Tibial artery (tissue), 4 donors: ENCODE measurements around the gene C21orf91.

Experiments
- DNase-seq, 2 donors: peaks; one replicate each; pipeline ENCODE4 v3.0.0-alpha.2; 2019
- H3K27ac ChIP-seq, 2 donors: fragments of 200-600 bp; sonication (generic) in 1 of 2; 1 replicate in 1 of 2; 2 replicates in 1 of 2; pipeline ENCODE4 v1.5.1; 2018 to 2019; ENCODE audit warnings: mild to moderate bottlenecking in 1 of 2
- H3K27me3 ChIP-seq, 2 donors: fragments of 200-600 bp; sonication (generic) in 1 of 2; one replicate each; pipeline versions ENCODE4 v1.5.1 to v1.6.0; 2016 to 2019
- H3K36me3 ChIP-seq, 3 donors: fragments of 200-600 bp; sonication (generic) in 2 of 3; one replicate each; pipeline ENCODE4 v1.5.1; 2016 to 2019; ENCODE audit warnings: mild to moderate bottlenecking in 2 of 3
- H3K4me1 ChIP-seq, 4 donors: fragments of 200-600 bp; sonication (generic) in 2 of 4; 1 replicate in 3 of 4; 2 replicates in 1 of 4; pipeline ENCODE4 v1.5.1; 2016 to 2019
- H3K4me3 ChIP-seq, 2 donors: fragments of 200-600 bp; sonication (generic) in 1 of 2; 1 replicate in 1 of 2; 2 replicates in 1 of 2; pipeline ENCODE4 v1.5.1; 2018 to 2019; ENCODE audit warnings: mild to moderate bottlenecking in 2 of 2
- H3K9me3 ChIP-seq, 3 donors: fragments of 200-600 bp; sonication (generic) in 1 of 3; one replicate each; pipeline ENCODE4 v1.5.1; 2016 to 2019
- intact Hi-C: fragments of 100-400 bp; cut with DNase I; formaldehyde crosslinking; loops from one replicate; pipeline ENCODE4 v1.15.0; 2023; ENCODE audit warnings: low total_unique reads
- TF ChIP-seq, protein P1 (sequence below), 2 experiments: fragments of 200-600 bp in 1 of 2; fragments of 450-650 bp in 1 of 2; IDR thresholded peaks; one replicate each; pipeline ENCODE4 v1.5.1; 2017 to 2019; ENCODE audit warnings: antibody characterized with exemption in 2 of 2, mild to moderate bottlenecking in 1 of 2, moderate library complexity in 1 of 2

C21orf91 gene

DNA sequence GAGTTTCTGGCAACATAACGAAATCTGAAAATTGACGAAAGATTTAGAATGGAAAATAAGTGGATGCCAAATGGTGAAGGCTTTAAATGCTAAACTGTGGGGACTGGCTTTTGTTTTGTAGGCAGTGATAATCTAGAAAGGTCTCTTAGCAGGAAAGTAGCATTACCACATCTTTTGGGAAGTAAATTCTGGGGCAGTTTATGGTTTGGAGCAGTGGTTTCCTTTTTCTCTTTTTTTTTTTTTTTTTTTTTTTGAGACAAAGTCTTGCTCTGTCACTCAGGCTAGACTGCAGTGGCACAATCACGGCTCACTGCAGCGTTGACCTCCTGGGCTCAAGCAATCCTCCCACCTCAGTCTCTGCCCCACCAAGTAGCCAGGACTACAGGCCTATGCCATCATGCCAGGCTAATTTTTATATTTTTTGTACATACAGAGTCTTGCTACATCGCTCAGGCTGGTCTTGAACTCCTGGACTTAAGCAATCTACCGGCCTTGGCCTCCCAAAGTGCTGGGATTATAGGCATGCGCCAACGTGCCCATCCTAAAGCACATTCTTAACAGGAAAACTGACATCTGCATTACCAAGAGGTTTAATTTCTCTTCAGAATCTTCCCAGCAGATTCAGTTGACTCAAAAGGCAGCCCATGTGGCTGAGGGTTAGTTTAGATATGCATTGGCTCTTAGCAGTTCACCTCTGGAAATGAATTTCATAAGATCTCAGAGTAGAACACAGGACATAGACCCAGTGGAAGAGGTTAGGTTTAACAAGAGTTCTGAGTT lies 32.9 kb downstream of the C21orf91 start:
- Histone ChIP-seq H3K36me3 (peaks cover 20 to 24% (median 23%) of the 10 kb centered on the region in 3 donors), H3K27ac (no peak overlapping the region), H3K9me3 (no peaks in the 10 kb centered on the region), H3K27me3 (no peaks in the 10 kb centered on the region), H3K4me3 (no peak overlapping the region), H3K4me1 (no peaks in the 10 kb centered on the region)
- intact Hi-C loops = no loop called here
- no peak for DNase-seq
- TF ChIP-seq, protein P1, sequence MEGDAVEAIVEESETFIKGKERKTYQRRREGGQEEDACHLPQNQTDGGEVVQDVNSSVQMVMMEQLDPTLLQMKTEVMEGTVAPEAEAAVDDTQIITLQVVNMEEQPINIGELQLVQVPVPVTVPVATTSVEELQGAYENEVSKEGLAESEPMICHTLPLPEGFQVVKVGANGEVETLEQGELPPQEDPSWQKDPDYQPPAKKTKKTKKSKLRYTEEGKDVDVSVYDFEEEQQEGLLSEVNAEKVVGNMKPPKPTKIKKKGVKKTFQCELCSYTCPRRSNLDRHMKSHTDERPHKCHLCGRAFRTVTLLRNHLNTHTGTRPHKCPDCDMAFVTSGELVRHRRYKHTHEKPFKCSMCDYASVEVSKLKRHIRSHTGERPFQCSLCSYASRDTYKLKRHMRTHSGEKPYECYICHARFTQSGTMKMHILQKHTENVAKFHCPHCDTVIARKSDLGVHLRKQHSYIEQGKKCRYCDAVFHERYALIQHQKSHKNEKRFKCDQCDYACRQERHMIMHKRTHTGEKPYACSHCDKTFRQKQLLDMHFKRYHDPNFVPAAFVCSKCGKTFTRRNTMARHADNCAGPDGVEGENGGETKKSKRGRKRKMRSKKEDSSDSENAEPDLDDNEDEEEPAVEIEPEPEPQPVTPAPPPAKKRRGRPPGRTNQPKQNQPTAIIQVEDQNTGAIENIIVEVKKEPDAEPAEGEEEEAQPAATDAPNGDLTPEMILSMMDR (IDR thresholded peaks at IDR 0.05) = no peak

DNA sequence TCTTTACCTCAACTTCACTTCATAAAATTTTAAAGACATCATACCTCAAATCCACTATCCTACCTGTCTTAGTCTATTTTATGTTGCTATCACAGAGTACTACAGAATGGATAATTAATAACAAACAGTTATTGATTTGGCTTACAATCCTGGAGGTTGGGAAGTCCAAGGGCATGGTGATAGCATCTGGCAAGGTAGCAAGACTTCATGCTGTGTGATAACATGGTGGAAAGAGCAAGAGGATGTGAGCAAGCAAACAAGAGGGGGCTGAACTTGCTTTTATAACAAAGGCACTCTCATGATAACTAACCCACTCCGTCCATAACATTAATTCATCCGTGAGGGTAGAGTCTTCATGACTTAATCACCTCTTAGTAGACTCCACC lies 33.8 kb downstream of the C21orf91 start:
- no peak overlapping the region for H3K27ac ChIP-seq
- no peaks in the 10 kb centered on the region for H3K9me3 ChIP-seq
- no peak overlapping the region for H3K4me3 ChIP-seq
- TF ChIP-seq, protein P1 (IDR thresholded peaks at IDR 0.05) = no peak
- H3K36me3 ChIP-seq = peaks cover 20 to 24% (median 23%) of the 10 kb centered on the region in 3 donors
- intact Hi-C loops = no loop called here
- no peak for DNase-seq
- H3K27me3 ChIP-seq = no peaks in the 10 kb centered on the region
- H3K4me1 ChIP-seq = no peaks in the 10 kb centered on the region

DNA sequence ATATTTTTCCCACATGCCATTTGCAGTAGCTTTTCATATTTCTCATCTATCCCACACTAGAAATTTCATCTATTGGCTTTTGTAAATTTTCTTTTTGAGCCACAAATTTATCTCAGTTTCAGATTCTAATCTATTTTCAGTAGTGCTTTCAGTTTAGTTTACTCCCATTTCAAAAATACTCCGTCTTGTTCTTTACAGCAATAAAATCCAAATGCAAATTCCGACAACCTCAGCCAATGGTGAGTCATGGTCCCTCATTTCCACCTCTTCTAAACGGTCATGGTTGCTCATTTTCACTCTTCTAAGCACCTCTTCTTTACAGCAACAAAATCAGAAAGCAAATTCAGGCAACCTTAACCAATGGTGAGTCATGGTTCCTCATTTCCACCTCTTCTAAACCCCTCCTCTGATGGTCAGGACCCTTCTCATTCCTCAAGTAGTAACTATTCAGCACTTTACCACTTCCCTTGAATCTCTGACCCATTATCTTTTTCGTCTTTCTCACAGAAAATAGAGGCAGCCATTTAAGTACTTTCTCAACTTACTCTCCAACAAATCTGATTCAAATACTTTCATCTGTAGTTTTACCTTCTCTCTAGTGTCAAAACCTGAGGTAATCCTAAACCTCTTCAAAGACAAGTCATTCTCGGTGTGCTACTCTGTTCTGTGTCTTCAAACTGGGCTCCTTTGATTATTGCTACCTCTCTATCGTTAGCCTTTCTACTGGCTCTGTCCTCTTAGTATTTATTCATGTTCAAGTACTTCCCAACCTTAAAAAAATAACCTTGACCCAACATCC lies 34.4 kb downstream of the C21orf91 start:
- Histone ChIP-seq H3K4me3 (no peak overlapping the region), H3K27ac (no peak overlapping the region), H3K9me3 (no peaks in the 10 kb centered on the region), H3K4me1 (no peaks in the 10 kb centered on the region), H3K36me3 (peaks cover 20 to 24% (median 23%) of the 10 kb centered on the region in 3 donors), H3K27me3 (no peaks in the 10 kb centered on the region)
- TF ChIP-seq, protein P1 (IDR thresholded peaks at IDR 0.05) = no peak
- DNase-seq = no peak
- intact Hi-C loops = no loop called here

DNA sequence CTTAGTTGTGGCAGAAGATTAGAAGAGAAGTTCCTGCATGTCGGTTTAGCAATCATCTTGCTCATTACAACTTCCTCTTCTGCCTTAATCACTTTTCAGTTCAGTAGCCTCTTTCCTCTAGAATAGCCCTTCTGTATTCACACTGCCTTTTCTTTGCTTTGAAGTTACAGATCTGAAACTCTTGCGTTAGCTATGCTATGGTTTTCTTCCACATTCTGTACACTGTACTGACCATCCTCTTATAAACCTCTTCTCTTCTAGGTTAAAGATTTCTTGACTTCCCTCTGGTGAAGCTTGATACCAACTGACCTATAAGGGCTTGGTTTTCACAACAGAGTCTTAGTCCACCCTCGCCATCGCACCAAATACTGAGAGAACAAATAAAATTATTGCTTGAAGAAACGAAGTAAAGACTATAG lies 35.0 kb downstream of the C21orf91 start:
- H3K27ac ChIP-seq = no peak overlapping the region
- H3K9me3 ChIP-seq = no peaks in the 10 kb centered on the region
- TF ChIP-seq, protein P1 (IDR thresholded peaks at IDR 0.05) = no peak
- no peak overlapping the region for H3K4me3 ChIP-seq
- H3K36me3 ChIP-seq = peaks cover 20 to 24% (median 23%) of the 10 kb centered on the region in 3 donors
- no peak for DNase-seq
- intact Hi-C loops = no loop called here
- no peaks in the 10 kb centered on the region for H3K4me1 ChIP-seq
- H3K27me3 ChIP-seq = no peaks in the 10 kb centered on the region

DNA sequence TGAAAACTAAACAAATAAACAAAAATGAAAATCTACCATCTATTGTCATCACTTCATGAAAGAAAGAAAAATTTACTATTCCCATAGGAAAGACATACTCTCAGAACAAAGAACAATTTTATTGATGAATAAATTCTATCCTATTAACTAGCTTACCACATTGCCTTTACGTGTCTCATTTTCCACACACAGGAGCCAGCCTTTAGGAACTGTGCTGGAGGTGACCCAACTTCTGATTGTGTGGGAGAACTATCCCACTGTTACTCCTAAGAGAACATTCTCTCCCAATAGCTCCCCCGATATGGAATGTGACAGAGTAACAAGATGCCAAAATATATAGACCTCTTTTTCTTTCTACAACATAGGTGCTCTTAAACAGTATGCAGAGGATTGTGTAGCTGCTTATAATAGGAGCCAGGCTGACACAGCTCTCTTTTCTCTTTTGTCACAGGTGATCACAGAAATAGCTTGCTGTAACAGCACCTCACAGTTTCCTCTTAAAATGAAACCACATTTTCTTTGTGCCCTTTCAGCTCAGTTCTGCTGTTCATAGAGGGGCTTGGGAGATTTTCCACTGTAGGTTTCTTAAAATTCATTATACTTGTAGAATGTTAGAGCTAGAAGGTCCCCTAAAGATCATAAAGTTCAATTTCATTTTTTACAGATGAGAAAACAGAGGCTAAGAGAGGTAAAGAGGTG lies 35.5 kb downstream of the C21orf91 start:
- Histone ChIP-seq H3K36me3 (peaks cover 20 to 24% (median 23%) of the 10 kb centered on the region in 3 donors), H3K9me3 (no peaks in the 10 kb centered on the region), H3K4me3 (no peak overlapping the region), H3K27ac (no peak overlapping the region), H3K27me3 (no peaks in the 10 kb centered on the region), H3K4me1 (no peaks in the 10 kb centered on the region)
- DNase-seq = no peak
- intact Hi-C loops = no loop called here
- TF ChIP-seq, protein P1 (IDR thresholded peaks at IDR 0.05) = no peak
